Measurements from ENCODE around the gene ANKRD29. TPM values are rescaled to one million over a fixed set of nuclear protein-coding genes. Genes with fewer than 3 reads are reported as not detected.

The ANKRD29 gene, protein sequence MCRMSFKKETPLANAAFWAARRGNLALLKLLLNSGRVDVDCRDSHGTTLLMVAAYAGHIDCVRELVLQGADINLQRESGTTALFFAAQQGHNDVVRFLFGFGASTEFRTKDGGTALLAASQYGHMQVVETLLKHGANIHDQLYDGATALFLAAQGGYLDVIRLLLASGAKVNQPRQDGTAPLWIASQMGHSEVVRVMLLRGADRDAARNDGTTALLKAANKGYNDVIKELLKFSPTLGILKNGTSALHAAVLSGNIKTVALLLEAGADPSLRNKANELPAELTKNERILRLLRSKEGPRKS
- not detected for total RNA-seq

DNA sequence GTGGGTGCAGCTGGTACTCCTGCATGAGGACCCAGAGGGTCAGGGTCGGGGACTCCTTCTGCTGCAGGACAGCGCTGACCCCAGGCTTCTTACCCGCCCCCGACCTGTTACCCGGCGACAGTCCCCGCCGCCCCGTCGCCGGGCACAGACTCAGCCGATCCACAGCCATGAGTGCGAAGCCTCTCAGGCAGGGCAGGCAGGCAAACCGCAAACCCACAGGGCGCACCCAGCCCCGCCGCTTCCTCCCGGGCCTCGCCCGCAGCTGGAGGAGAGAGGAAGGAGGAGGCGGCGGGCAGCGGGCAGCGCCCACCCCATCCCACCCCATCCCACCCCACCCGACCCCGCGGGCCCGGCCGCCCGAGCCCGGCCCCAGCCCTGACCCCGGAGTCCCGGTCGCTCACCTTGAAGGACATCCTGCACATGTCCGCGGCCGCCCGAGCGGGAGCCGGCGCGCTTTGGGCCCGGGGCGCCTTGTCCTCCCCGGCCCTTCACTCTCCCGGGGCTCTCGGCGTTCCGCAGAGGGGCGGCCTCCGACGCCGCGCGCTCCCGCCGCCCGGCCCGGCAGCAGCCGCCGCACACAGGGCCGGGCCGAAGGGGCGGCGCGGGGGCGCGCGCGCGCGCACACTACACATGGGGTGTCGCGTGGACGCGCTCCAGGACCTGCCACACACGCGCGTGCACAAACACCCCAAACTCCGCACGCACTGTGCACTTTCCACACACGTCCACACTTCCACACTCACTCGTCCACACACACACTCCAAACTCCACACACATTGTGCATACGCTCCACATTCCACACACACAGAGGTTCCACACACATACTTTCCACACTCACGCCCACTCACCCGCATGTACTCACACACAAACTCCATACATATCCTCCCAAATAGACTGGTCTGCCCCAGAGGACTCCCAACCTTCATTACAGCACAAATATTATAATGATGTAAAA is at the start of gene ANKRD29:
ANKRD29 (minus strand) TSS at position 603 of the 955 bp plus-strand sequence; CDS start at position 422, 181 bp downstream.
- intact Hi-C loops (cut with micrococcal nuclease), result no loop called here
- H3K4me3 Mint-ChIP-seq, result peak within 1 kb of the TSS; percentile 64
- no peak within 1 kb of the TSS for H3K27ac Mint-ChIP-seq
- H3K36me3 Mint-ChIP-seq (ENCODE audit: low read depth), result no peaks in the 10 kb centered on the region
- peak; percentile 61 for DNase-seq
- CTCF ChIA-PET, result interaction anchor here (0.8 to 1.7 kb wide), 2 partner anchors 41 kb away, joined by 4 to 5 read pairs; no protein-coding TSS in a partner anchor
- TF ChIP-seq, protein P1, sequence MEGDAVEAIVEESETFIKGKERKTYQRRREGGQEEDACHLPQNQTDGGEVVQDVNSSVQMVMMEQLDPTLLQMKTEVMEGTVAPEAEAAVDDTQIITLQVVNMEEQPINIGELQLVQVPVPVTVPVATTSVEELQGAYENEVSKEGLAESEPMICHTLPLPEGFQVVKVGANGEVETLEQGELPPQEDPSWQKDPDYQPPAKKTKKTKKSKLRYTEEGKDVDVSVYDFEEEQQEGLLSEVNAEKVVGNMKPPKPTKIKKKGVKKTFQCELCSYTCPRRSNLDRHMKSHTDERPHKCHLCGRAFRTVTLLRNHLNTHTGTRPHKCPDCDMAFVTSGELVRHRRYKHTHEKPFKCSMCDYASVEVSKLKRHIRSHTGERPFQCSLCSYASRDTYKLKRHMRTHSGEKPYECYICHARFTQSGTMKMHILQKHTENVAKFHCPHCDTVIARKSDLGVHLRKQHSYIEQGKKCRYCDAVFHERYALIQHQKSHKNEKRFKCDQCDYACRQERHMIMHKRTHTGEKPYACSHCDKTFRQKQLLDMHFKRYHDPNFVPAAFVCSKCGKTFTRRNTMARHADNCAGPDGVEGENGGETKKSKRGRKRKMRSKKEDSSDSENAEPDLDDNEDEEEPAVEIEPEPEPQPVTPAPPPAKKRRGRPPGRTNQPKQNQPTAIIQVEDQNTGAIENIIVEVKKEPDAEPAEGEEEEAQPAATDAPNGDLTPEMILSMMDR (IDR thresholded peaks at IDR 0.05), result no peak
- no peaks in the 10 kb centered on the region for H3K9me3 Mint-ChIP-seq
- peaks cover 17% of the 10 kb centered on the region for H3K4me1 Mint-ChIP-seq (ENCODE audit: low read depth)
- POLR2A ChIA-PET, result interaction anchor here (0.9 to 1.0 kb wide), 2 partner anchors 15 to 89 kb away, joined by 3 read pairs; no protein-coding TSS in a partner anchor
- peaks cover 29% of the 10 kb centered on the region for H3K27me3 Mint-ChIP-seq
- peak; percentile 78 for ATAC-seq

DNA sequence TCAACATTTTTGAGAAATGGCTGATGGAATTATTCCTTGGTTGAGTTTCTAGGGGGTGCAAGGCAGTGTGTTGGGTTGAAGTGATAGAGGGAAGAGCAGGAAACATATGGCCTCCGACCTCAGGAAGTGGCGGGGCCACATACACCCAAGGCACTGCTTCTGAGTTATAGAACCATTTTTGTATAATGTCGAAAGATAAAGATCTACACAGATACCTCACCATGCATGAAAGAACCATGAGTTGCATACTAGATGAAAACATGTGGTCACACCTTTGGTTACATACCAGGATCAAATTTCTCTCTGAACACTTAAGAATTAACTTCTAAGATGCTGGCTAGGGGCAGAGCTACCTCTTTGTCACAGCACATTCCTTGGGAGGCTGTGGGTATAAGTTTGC is 49.7 kb upstream of the ANKRD29 start:
- ATAC-seq (peak; percentile 62), DNase-seq (peak; percentile 24)
- POLR2A ChIA-PET, result no interaction called here
- Mint-ChIP-seq H3K4me1 (ENCODE audit: low read depth) (peaks cover 11% of the 10 kb centered on the region), H3K36me3 (ENCODE audit: low read depth) (no peaks in the 10 kb centered on the region), H3K27me3 (peaks cover 2% of the 10 kb centered on the region), H3K9me3 (peaks cover 4% of the 10 kb centered on the region), H3K27ac (no peak overlapping the region), H3K4me3 (no peak overlapping the region)
- TF ChIP-seq, protein P1 (IDR thresholded peaks at IDR 0.05), result no peak
- CTCF ChIA-PET, result interaction anchor here (1.8 kb wide), 1 partner anchor 9 kb away, joined by 6 read pairs; no protein-coding TSS in a partner anchor
- intact Hi-C loops (cut with micrococcal nuclease), result no loop called here

DNA sequence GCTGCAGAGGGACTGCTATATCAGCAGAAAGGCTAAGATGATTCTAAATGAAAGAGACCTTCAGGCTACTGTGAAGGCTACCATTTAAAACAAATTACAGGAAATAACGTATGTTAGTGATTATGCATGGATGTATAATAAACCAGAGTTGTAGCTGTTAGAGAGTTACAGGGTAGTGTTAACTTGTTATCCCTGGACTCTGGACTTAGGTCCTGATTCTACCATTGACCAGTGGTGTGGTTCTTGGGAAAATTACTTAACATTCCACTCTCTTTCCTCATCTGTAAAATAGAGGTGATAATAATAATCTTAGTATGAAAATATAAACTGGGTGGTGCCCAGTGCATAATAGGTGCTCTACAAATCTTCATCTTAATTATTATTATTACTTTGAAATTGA is 48.7 kb upstream of the ANKRD29 start:
- ChIA-PET CTCF (interaction anchor here (0.6 to 1.8 kb wide), 3 partner anchors 8 to 90 kb away, joined by 3 to 6 read pairs (median 4); no protein-coding TSS in a partner anchor), POLR2A (interaction anchor here (0.8 kb wide), 1 partner anchor 10 kb away, joined by 3 read pairs; no protein-coding TSS in a partner anchor)
- Mint-ChIP-seq H3K4me3 (no peak overlapping the region), H3K27ac (no peak overlapping the region), H3K9me3 (peaks cover 8% of the 10 kb centered on the region), H3K36me3 (ENCODE audit: low read depth) (peaks cover 4% of the 10 kb centered on the region), H3K4me1 (ENCODE audit: low read depth) (peaks cover 11% of the 10 kb centered on the region), H3K27me3 (peaks cover 2% of the 10 kb centered on the region)
- TF ChIP-seq, protein P1 (IDR thresholded peaks at IDR 0.05), result no peak
- no peak for ATAC-seq
- no peak for DNase-seq
- intact Hi-C loops (cut with micrococcal nuclease), result no loop called here

DNA sequence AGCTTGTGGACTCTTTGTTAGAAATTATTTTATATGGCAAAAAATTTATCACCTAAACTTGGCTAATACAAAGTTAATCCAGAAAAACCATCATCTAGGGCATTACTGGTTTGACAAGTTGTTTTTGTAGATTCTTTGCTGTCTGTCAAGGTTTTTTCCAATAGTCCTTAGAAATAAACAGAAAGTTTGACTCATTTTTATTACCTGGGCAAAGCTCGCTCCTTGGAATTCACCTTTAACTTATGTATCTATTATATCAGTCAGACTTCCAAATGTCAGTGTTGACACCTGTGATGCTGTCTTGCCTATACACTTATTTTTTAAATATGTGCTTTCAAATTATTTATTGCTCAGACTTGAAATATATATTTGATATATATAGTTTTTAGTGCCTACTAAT is 48.2 kb upstream of the ANKRD29 start:
- H3K4me1 Mint-ChIP-seq (ENCODE audit: low read depth), result peaks cover 11% of the 10 kb centered on the region
- ATAC-seq (no peak), DNase-seq (no peak)
- H3K36me3 Mint-ChIP-seq (ENCODE audit: low read depth), result peaks cover 4% of the 10 kb centered on the region
- H3K27ac Mint-ChIP-seq, result no peak overlapping the region
- no peak overlapping the region for H3K4me3 Mint-ChIP-seq
- ChIA-PET CTCF (interaction anchor here (0.8 to 1.8 kb wide), 3 partner anchors 8 to 89 kb away, joined by 4 to 6 read pairs (median 5); no protein-coding TSS in a partner anchor), POLR2A (interaction anchor here (0.8 kb wide), 1 partner anchor 11 kb away, joined by 3 read pairs; no protein-coding TSS in a partner anchor)
- H3K27me3 Mint-ChIP-seq, result peaks cover 2% of the 10 kb centered on the region
- intact Hi-C loops (cut with micrococcal nuclease), result no loop called here
- TF ChIP-seq, protein P1 (IDR thresholded peaks at IDR 0.05), result no peak
- peaks cover 8% of the 10 kb centered on the region for H3K9me3 Mint-ChIP-seq
